Brain microvascular endothelial cell (primary cell): ENCODE data around the gene SQSTM1.
A peak's percentile ranks its signal among the peaks of the same experiment; 100 is the strongest.

Experiments
- DNase-seq: peaks from one replicate; pipeline ENCODE4 v3.0.0-alpha.2; 2020
- H3K27ac ChIP-seq: fragments of 250-450 bp; sonication (Bioruptor Pico); 2 replicates; pipeline ENCODE4 v1.5.1; 2020; ENCODE audit warnings: mild to moderate bottlenecking, moderate library complexity
- H3K27me3 ChIP-seq: fragments of 250-450 bp; sonication (Bioruptor Pico); replicated peaks from 2 replicates; pipeline ENCODE4 v1.5.1; 2020; ENCODE audit warnings: mild to moderate bottlenecking
- H3K36me3 ChIP-seq: fragments of 250-450 bp; sonication (Bioruptor Pico); replicated peaks from 2 replicates; pipeline ENCODE4 v1.5.1; 2020; ENCODE audit warnings: mild to moderate bottlenecking
- H3K4me3 ChIP-seq: 2 replicates; pipeline ENCODE4 v1.5.1; 2011; ENCODE audit warnings: low read depth, mild to moderate bottlenecking, control low read depth, low read length, moderate library complexity
- in situ Hi-C: cut with HindIII; loops from 2 replicates; pipeline ENCODE4 v1.10.0; 2017; ENCODE audit warnings: low sequenced_read_pairs, low pct_ligation_motif_present
- TF ChIP-seq, protein P1 (sequence below): IDR thresholded peaks from 2 replicates; pipeline ENCODE4 v1.5.1; 2011; ENCODE audit warnings: low read depth, mild to moderate bottlenecking, moderate library complexity, low read length, control low read depth, inconsistent platforms; ENCODE audit errors: missing control alignments

Gene SQSTM1

DNA sequence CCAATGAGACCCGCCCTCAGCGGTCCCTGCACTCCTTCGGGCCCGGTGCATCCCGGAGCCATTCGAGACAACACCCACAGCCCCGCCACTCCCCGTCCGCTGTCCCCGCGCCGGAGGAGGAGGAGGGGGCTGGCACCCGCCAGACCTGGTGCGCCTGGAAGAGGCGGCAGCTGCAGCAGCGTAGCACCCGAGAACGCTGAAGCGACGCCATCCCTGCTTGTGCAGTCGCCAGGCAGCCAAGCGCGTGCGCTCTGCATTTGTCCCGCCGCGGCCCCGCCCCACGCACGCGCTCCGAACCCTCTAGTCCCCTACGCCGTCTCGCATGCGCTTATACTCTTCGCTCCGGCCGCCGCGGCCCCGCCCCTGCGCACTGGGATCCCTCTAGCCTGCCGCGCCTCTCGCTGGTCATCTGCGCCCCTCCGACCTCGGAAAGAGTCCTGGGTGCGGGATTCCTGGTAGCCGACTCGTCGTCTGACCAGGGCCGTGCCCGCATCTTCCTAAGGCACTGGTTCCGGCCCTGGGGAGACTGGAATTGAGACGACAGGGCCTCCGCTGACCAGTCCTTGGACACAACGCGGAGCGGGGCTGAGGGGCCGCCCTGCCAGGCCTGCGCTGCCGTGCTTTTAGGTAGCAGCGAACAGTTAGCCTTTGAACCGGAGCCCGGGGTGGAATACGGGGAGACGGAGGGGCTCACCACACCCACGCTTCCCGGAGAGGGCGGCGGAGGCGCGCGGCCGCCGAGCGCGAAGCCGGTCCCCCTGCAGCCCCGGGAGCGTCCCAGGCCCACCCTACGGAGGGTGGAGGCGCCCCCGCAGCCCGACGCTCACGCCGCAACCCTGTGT, 38.1 kb downstream of the SQSTM1 start, which contains the start of gene MRNIP:
TSS of gene MRNIP (minus strand) at position 232 of the 842 bp plus-strand sequence. CDS start at position 211, 21 bp downstream.
- TF ChIP-seq, protein P1, sequence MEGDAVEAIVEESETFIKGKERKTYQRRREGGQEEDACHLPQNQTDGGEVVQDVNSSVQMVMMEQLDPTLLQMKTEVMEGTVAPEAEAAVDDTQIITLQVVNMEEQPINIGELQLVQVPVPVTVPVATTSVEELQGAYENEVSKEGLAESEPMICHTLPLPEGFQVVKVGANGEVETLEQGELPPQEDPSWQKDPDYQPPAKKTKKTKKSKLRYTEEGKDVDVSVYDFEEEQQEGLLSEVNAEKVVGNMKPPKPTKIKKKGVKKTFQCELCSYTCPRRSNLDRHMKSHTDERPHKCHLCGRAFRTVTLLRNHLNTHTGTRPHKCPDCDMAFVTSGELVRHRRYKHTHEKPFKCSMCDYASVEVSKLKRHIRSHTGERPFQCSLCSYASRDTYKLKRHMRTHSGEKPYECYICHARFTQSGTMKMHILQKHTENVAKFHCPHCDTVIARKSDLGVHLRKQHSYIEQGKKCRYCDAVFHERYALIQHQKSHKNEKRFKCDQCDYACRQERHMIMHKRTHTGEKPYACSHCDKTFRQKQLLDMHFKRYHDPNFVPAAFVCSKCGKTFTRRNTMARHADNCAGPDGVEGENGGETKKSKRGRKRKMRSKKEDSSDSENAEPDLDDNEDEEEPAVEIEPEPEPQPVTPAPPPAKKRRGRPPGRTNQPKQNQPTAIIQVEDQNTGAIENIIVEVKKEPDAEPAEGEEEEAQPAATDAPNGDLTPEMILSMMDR: peak; percentile 21
- Histone ChIP-seq H3K27me3 (no peaks in the 10 kb centered on the region), H3K4me3 (peak within 1 kb of the TSS; percentile 90), H3K27ac (peak within 1 kb of the TSS; percentile 51), H3K36me3 (peaks cover 16% of the 10 kb centered on the region)
- DNase-seq: peak; percentile 89
- in situ Hi-C loops: no loop called here

DNA sequence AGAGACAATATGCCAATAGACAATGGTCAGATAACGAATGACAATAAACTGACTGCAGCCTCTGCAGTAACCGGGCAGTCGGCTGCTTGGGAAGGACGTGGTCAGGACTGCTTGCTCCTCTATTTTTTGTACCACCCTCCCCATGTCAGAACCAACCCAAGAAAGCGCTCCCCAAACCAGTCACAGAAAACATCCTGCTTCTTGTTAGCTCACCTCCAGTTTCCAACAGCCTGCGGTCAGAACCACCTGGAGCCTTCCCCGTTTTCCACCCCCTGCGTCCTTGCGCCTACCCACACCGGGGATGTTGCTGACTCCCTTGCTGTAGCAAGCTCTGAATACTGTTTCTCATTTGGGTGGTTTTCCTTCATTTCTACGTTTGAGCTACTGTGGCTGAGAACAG, 39.6 kb downstream of the SQSTM1 start:
- Histone ChIP-seq H3K36me3 (peaks cover 28% of the 10 kb centered on the region), H3K27me3 (no peaks in the 10 kb centered on the region), H3K4me3 (no peak overlapping the region), H3K27ac (no peak overlapping the region)
- DNase-seq: no peak
- TF ChIP-seq, protein P1: no peak
- in situ Hi-C loops: no loop called here

DNA sequence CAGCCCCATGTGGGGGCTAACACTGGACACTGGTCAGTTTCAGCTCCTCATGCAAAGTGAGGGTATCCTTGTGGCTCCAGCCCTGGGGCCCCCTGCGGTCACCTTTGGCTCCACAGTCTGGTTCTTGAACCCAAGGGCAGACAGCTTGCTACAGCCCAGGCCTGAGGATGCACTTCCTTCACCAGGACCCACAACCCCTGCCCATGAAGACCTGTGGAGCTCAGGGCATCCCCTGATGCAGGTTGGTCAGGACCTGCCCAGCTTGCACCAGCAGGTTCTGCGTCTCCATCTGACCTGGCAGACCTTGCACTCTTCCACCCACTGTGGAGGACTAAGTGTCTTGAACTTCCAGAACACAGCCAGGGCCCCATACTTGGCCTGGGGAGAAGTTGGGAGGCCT, 41.6 kb downstream of the SQSTM1 start:
- in situ Hi-C loops: no loop called here
- peaks cover 37% of the 10 kb centered on the region for H3K36me3 ChIP-seq
- TF ChIP-seq, protein P1: no peak
- DNase-seq: no peak
- no peak overlapping the region for H3K4me3 ChIP-seq
- H3K27me3 ChIP-seq: no peaks in the 10 kb centered on the region
- no peak overlapping the region for H3K27ac ChIP-seq

DNA sequence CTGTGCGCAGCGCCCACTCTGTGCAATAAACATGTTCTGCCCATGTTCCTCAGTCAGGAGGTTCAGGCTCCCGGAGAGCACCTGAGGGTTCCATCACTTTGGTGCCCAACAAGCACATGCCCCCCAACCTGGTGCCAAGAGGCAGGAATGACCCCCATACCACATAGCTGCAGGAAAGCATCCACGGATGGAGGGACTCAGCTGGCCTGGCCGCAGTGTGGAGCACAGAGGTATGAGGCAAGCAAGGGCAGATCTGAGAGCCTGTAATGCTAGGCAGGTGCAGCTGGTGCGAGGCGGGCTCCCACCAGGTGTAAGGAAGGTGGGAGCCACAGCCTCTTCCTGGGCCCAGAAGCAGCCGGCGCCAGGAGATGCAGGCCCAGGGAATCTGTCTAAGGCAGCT, 42.2 kb downstream of the SQSTM1 start:
- H3K27ac ChIP-seq: no peak overlapping the region
- in situ Hi-C loops: no loop called here
- no peak overlapping the region for H3K4me3 ChIP-seq
- no peak for DNase-seq
- peaks cover 37% of the 10 kb centered on the region for H3K36me3 ChIP-seq
- no peaks in the 10 kb centered on the region for H3K27me3 ChIP-seq
- TF ChIP-seq, protein P1: no peak

DNA sequence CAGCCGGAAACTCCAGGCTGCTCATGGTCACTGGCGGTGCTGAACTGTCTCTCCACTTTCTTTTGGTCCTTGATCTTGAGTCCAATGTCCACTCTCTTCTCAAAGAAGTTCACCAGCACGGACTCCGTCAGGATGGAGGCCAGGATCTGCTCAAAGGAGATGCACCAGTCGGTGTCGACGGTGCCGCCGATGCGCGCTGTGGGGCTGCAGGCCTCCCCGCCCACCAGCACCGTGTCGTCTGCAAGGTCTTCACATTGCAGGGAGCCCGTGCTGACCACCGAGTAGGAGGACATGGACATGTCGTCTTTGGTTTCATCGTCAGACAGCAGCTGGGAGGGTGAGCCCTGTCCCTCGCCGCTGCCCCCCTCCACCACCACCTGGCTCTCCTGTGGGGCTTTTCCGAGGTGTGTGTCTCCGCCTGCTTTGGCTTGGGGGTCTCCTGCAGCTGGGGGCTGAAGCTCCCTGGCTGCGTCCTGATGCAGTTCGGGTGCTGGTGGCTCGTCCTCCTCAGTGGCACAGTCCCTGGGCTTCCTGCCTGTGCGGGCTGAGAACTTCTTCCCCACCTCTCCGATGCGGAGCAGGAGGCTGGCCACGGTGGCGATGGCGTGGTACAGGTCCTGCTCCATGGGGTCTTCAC, 42.9 kb downstream of the SQSTM1 start:
- H3K36me3 ChIP-seq: peaks cover 37% of the 10 kb centered on the region
- DNase-seq: no peak
- in situ Hi-C loops: no loop called here

More for the DNA sequence above, 42.9 kb downstream of the SQSTM1 start:
- Histone ChIP-seq H3K4me3 (no peak overlapping the region), H3K27ac (no peak overlapping the region), H3K27me3 (no peaks in the 10 kb centered on the region)
- TF ChIP-seq, protein P1: no peak
